Panc1 (cell line): ENCODE data around the gene RGP1. TPM values are rescaled to one million over a fixed set of nuclear protein-coding genes. Genes with fewer than 3 reads are reported as not detected.
A peak's percentile ranks its signal among the peaks of the same experiment; 100 is the strongest.

Experiments used
- ATAC-seq: fragments of 200-7000 bp; cut with Tn5 transposase; 2 replicates; pipeline ENCODE4 v1.9.1; 2020; ENCODE audit warnings: mild to moderate bottlenecking, moderate library complexity
- BruUV-seq: library from RNA; stranded (reverse); fragments of 400-500 nt; replicated peaks from 2 replicates; lab custom pipeline; 2021; lab: Mats Ljungman, UMichigan
- CTCF ChIA-PET: fragments of 300-600 bp; sonication (Branson Sonifier 250); formaldehyde crosslinking; loops from one replicate; lab custom pipeline; 2022; ENCODE audit warnings: antibody characterized with exemption; lab: Charles Lee
- POLR2A ChIA-PET: fragments of 300-600 bp; sonication (Branson Sonifier 250); formaldehyde crosslinking; loops from one replicate; lab custom pipeline; 2022; ENCODE audit warnings: antibody characterized with exemption; lab: Charles Lee
- DNase-seq: peaks from one replicate; pipeline ENCODE4 v3.0.0-alpha.2; 2010; ENCODE audit warnings: low read depth, low spot score
- H3K27ac ChIP-seq: 2 replicates; pipeline ENCODE4 v1.5.1; 2011; ENCODE audit warnings: mild to moderate bottlenecking, low read length, inconsistent platforms
- H3K27me3 ChIP-seq: fragments of 200-500 bp; sonication (Bioruptor generic); 2 replicates; pipeline ENCODE4 v1.6.0; 2014; ENCODE audit warnings: low read length, inconsistent platforms; ENCODE audit not compliant: control insufficient read depth, insufficient read depth
- H3K36me3 ChIP-seq: fragments of 200-500 bp; sonication (Bioruptor generic); 2 replicates; pipeline ENCODE4 v1.5.1; 2014; ENCODE audit warnings: inconsistent platforms, mild to moderate bottlenecking, low read length, moderate library complexity; ENCODE audit not compliant: control insufficient read depth, insufficient read depth
- H3K4me1 ChIP-seq: 2 replicates; pipeline ENCODE4 v1.5.1; 2011; ENCODE audit warnings: inconsistent platforms, mild to moderate bottlenecking, low read length, moderate library complexity; ENCODE audit not compliant: control insufficient read depth, insufficient read depth
- H3K4me3 ChIP-seq, 2 experiments: 2 replicates each; pipeline ENCODE4 v1.5.1; 2011 to 2012; ENCODE audit warnings: low read depth in 2 of 2, low read length in 2 of 2, mild to moderate bottlenecking in 2 of 2, inconsistent platforms in 1 of 2, moderate library complexity in 1 of 2
- H3K9me3 ChIP-seq: fragments of 200-500 bp; sonication (Bioruptor generic); 2 replicates; pipeline ENCODE4 v1.5.1; 2014; ENCODE audit warnings: low read depth, mild to moderate bottlenecking, inconsistent platforms, low read length, moderate library complexity; ENCODE audit not compliant: control insufficient read depth, insufficient read depth
- POLR2AphosphoS5 ChIP-seq: IDR thresholded peaks from 2 replicates; pipeline ENCODE4 v1.6.1; 2012; ENCODE audit warnings: mild to moderate bottlenecking, low read depth, low read length, moderate library complexity
- SIN3A ChIP-seq: IDR thresholded peaks from 2 replicates; pipeline ENCODE4 v1.6.1; 2012; ENCODE audit warnings: low read depth, mild to moderate bottlenecking, low read length, moderate library complexity, borderline replicate concordance; ENCODE audit not compliant: insufficient read depth
- TCF7L2 ChIP-seq: IDR thresholded peaks from 2 replicates; pipeline ENCODE4 v1.6.1; 2011; ENCODE audit warnings: mild to moderate bottlenecking, low read depth, low read length, inconsistent platforms
- in situ Hi-C: cut with HindIII; loops from 2 replicates; pipeline ENCODE4 v1.10.0; 2016; ENCODE audit warnings: low sequenced_read_pairs, low pct_unique_long_range_greater_than_20kb
- intact Hi-C: fragments of 100-400 bp; cut with micrococcal nuclease; formaldehyde crosslinking; loops from one replicate; pipeline ENCODE4 v1.10.0; 2022; ENCODE audit not compliant: unreplicated experiment
- total RNA-seq: library from RNA; stranded (reverse); gene quantifications from one replicate; pipeline ENCODE4 v1.2.1, GENCODE V29; 2021; ENCODE audit not compliant: unreplicated experiment
- TF ChIP-seq, protein P1 (sequence below), 2 experiments: IDR thresholded peaks; 2 replicates each; pipeline ENCODE4 v1.6.1; 2011 to 2012; ENCODE audit warnings: low read depth in 2 of 2, control low read depth in 1 of 2, low read length in 1 of 2, mild to moderate bottlenecking in 1 of 2, moderate library complexity in 1 of 2; ENCODE audit not compliant: insufficient read depth in 1 of 2
- TF ChIP-seq, protein P2 (sequence below): fragments of 450-650 bp; IDR thresholded peaks from 2 replicates; pipeline ENCODE4 v1.5.1; 2017; ENCODE audit warnings: mild to moderate bottlenecking

RGP1 gene
- total RNA-seq, 1 experiment from 2014 or later, result 43.3 TPM

DNA sequence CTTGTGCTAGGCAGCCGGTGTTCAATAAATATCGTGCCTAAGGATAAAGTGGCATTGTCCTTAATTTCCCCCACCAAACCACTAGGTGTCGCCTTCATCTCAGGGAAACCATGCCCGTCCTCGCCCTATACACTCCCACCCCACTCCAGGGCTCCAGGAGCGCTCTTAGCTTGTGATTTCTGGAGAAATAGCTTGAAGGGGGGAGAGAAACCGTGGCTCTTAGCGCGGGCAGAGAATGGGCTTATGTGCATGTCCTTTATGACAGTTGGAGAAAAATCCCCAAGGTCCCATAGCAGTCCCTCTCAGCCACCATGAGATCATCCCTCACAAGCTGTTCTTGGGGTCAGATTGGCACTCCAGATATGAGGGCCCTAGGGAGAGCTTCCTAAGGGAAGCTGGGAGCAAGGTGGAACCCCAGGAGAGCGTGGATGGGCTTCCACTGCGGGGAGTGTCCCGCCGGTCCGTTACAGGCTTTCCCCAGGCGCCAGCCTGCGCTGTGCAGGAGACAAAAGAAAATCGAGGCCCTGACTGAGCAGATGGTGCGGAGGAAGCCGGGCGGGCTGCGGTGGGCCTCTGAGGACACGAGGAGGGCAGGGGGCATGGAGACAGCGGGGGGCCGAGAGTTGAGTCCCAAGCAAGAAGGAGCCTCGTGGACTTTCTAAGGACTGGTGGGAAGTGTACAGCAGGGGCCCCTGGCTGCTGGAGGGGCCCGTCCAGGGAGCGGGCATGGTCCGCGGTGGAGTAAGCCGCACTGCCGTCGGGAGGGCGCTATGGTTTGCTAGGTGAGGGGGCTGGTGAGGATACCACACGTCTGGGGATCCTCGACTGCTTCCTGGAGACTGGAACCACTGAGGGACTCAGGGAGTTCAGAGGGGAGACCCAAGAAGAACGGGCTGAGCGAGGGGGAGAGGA lies 41.6 kb downstream of the RGP1 start:
- in situ Hi-C loops (no loop called here), intact Hi-C loops (loop anchor here (1.0 kb wide), 1 partner anchor 92 kb away; no protein-coding TSS in a partner anchor)
- no peaks in the 10 kb centered on the region for H3K36me3 ChIP-seq
- CTCF ChIA-PET, result interaction anchor here (0.5 to 1.4 kb wide), 20 partner anchors 12 to 438 kb away, joined by 3 to 18 read pairs (median 5); partner anchors contain the start of gene SPAG8
- H3K27me3 ChIP-seq, result no peaks in the 10 kb centered on the region
- BruUV-seq, result no TSS peak
- H3K27ac ChIP-seq, result no peak overlapping the region
- H3K4me1 ChIP-seq, result 0 out of 2 replicates have a peak, but pooled peaks cover 3% of the 10 kb centered on the region
- TF ChIP-seq, protein P1, sequence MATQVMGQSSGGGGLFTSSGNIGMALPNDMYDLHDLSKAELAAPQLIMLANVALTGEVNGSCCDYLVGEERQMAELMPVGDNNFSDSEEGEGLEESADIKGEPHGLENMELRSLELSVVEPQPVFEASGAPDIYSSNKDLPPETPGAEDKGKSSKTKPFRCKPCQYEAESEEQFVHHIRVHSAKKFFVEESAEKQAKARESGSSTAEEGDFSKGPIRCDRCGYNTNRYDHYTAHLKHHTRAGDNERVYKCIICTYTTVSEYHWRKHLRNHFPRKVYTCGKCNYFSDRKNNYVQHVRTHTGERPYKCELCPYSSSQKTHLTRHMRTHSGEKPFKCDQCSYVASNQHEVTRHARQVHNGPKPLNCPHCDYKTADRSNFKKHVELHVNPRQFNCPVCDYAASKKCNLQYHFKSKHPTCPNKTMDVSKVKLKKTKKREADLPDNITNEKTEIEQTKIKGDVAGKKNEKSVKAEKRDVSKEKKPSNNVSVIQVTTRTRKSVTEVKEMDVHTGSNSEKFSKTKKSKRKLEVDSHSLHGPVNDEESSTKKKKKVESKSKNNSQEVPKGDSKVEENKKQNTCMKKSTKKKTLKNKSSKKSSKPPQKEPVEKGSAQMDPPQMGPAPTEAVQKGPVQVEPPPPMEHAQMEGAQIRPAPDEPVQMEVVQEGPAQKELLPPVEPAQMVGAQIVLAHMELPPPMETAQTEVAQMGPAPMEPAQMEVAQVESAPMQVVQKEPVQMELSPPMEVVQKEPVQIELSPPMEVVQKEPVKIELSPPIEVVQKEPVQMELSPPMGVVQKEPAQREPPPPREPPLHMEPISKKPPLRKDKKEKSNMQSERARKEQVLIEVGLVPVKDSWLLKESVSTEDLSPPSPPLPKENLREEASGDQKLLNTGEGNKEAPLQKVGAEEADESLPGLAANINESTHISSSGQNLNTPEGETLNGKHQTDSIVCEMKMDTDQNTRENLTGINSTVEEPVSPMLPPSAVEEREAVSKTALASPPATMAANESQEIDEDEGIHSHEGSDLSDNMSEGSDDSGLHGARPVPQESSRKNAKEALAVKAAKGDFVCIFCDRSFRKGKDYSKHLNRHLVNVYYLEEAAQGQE (IDR thresholded peaks at IDR 0.05; ENCODE audit: insufficient read depth in 1 of 2, low read depth in 2 of 2, low read length in 1 of 2), result no peak
- TF ChIP-seq, protein P2, sequence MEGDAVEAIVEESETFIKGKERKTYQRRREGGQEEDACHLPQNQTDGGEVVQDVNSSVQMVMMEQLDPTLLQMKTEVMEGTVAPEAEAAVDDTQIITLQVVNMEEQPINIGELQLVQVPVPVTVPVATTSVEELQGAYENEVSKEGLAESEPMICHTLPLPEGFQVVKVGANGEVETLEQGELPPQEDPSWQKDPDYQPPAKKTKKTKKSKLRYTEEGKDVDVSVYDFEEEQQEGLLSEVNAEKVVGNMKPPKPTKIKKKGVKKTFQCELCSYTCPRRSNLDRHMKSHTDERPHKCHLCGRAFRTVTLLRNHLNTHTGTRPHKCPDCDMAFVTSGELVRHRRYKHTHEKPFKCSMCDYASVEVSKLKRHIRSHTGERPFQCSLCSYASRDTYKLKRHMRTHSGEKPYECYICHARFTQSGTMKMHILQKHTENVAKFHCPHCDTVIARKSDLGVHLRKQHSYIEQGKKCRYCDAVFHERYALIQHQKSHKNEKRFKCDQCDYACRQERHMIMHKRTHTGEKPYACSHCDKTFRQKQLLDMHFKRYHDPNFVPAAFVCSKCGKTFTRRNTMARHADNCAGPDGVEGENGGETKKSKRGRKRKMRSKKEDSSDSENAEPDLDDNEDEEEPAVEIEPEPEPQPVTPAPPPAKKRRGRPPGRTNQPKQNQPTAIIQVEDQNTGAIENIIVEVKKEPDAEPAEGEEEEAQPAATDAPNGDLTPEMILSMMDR, result peak; percentile 94
- ATAC-seq (peak; percentile 96), DNase-seq (no peak)
- H3K9me3 ChIP-seq, result no peaks in the 10 kb centered on the region
- H3K4me3 ChIP-seq, result no peak overlapping the region
- POLR2A ChIA-PET, result interaction anchor here (0.6 kb wide), 1 partner anchor 468 kb away, joined by 3 read pairs; the partner anchor contains the start of gene GNE

DNA sequence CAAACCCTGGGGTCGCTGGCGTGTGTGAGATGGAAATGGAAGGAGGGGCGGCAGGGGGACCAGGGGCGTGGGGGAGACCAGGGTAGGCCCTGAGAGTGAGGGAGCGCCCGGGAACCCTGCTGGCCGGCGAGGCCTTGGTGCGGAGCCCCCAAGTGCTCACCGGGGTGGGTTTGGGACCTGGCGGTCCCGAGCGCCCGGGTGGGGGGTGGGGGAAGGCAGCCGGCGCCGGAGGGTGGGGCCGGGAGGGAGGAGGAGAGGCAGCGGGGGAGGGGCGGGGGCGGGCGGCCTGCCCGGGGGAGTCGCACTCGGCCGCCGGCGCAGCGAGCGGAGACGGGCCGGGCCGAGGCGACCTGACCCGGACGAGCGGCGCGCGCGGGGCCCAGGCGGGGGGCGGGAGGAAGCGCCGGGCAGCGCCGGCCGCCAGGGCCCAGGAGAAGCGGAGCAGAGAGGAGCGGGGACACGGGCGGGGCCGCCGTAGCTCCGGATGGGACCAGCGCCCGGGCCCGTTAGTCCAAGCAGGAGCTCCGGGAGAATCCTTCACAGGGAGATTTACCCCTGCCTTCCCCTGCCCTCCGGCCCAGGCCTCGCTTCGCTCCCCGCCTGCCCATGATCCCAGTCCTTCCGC lies 42.3 kb downstream of the RGP1 start, which contains the start of gene NPR2:
NPR2 (plus strand) TSS at position 295 of the 625 bp plus-strand sequence. CDS start 818 bp downstream, outside the sequence.
- intact Hi-C loops (no loop called here), in situ Hi-C loops (no loop called here)
- Histone ChIP-seq H3K27me3 (no peaks in the 10 kb centered on the region), H3K4me1 (0 out of 2 replicates have a peak, but pooled peaks cover 3% of the 10 kb centered on the region), H3K9me3 (no peaks in the 10 kb centered on the region), H3K27ac (no peak within 1 kb of the TSS), H3K4me3 (no peak within 1 kb of the TSS), H3K36me3 (no peaks in the 10 kb centered on the region)
- no TSS peak for BruUV-seq
- no peak for ATAC-seq
- TF ChIP-seq TCF7L2 (no peak), SIN3A (no peak), POLR2AphosphoS5 (no peak)
- TF ChIP-seq, protein P1 (IDR thresholded peaks at IDR 0.05; ENCODE audit: insufficient read depth in 1 of 2, low read depth in 2 of 2, low read length in 1 of 2), result no peak
- TF ChIP-seq, protein P2, result no peak
- POLR2A ChIA-PET, result interaction anchor here (0.6 kb wide), 1 partner anchor 57 kb away, joined by 3 read pairs; no protein-coding TSS in a partner anchor
- CTCF ChIA-PET, result no interaction called here
- no peak for DNase-seq
